Hematopoietic multipotent progenitor cell treated with erythropoietin and hydrocortisone succinate and interleukin-3 and kit ligand, for 6 days (in vitro differentiated cells): ENCODE measurements around the gene NLGN1.
A peak's percentile ranks its signal among the peaks of the same experiment; 100 is the strongest.

Source experiments
- DNase-seq: peaks from one replicate; pipeline ENCODE4 v3.0.0-alpha.2; 2015

NLGN1 gene

GRCh38 chr3:173732237-173732636 is 334.7 kb downstream of the NLGN1 start:
- no peak for DNase-seq

GRCh38 chr3:173733029-173733652 is 335.6 kb downstream of the NLGN1 start:
- DNase-seq = peak; percentile 47

GRCh38 chr3:173734473-173734872 is 336.9 kb downstream of the NLGN1 start:
- DNase-seq = no peak

- no peak for DNase-seq
Observed at GRCh38 chr3:173734895-173735294, 337.4 kb downstream of the NLGN1 start.

GRCh38 chr3:173735841-173736240 is 338.3 kb downstream of the NLGN1 start:
- DNase-seq = no peak

GRCh38 chr3:173737167-173737808 is 339.7 kb downstream of the NLGN1 start:
- no peak for DNase-seq

GRCh38 chr3:173739726-173740125 is 342.2 kb downstream of the NLGN1 start:
- no peak for DNase-seq

- no peak for DNase-seq
Observed at GRCh38 chr3:173742491-173742890, 344.9 kb downstream of the NLGN1 start.

GRCh38 chr3:173743111-173743510 is 345.6 kb downstream of the NLGN1 start:
- DNase-seq = no peak

- DNase-seq = no peak
Observed at GRCh38 chr3:173743516-173743915, 346.0 kb downstream of the NLGN1 start.

- DNase-seq = no peak
Observed at GRCh38 chr3:173744479-173744878, 346.9 kb downstream of the NLGN1 start.

GRCh38 chr3:173744895-173745294 is 347.4 kb downstream of the NLGN1 start:
- no peak for DNase-seq

GRCh38 chr3:173745952-173746682 is 348.6 kb downstream of the NLGN1 start:
- peak; percentile 4 for DNase-seq

- DNase-seq = no peak
Observed at GRCh38 chr3:173747427-173747826, 349.9 kb downstream of the NLGN1 start.

- peak; percentile 6 for DNase-seq
Observed at GRCh38 chr3:173748105-173748504, 350.6 kb downstream of the NLGN1 start.

GRCh38 chr3:173750095-173750494 is 352.6 kb downstream of the NLGN1 start:
- no peak for DNase-seq

GRCh38 chr3:173750591-173750990 is 353.0 kb downstream of the NLGN1 start:
- DNase-seq = no peak

GRCh38 chr3:173753593-173753992 is 356.0 kb downstream of the NLGN1 start:
- DNase-seq = no peak

GRCh38 chr3:173755161-173755560 is 357.6 kb downstream of the NLGN1 start:
- DNase-seq = no peak

- no peak for DNase-seq
Observed at GRCh38 chr3:173761161-173761560, 363.6 kb downstream of the NLGN1 start.

- DNase-seq = no peak
Observed at GRCh38 chr3:173762501-173762900, 365.0 kb downstream of the NLGN1 start.

- no peak for DNase-seq
Observed at GRCh38 chr3:173770011-173770410, 372.5 kb downstream of the NLGN1 start.

GRCh38 chr3:173770796-173771573 is 373.4 kb downstream of the NLGN1 start:
- DNase-seq = no peak
